ENCODE measurements around the gene EIF3C.
"Not testable (repeated sequence)": the region's sequence is repeated elsewhere in the genome, so short reads cannot be mapped to it uniquely, and the experiment has no call there.

Gene EIF3C

DNA sequence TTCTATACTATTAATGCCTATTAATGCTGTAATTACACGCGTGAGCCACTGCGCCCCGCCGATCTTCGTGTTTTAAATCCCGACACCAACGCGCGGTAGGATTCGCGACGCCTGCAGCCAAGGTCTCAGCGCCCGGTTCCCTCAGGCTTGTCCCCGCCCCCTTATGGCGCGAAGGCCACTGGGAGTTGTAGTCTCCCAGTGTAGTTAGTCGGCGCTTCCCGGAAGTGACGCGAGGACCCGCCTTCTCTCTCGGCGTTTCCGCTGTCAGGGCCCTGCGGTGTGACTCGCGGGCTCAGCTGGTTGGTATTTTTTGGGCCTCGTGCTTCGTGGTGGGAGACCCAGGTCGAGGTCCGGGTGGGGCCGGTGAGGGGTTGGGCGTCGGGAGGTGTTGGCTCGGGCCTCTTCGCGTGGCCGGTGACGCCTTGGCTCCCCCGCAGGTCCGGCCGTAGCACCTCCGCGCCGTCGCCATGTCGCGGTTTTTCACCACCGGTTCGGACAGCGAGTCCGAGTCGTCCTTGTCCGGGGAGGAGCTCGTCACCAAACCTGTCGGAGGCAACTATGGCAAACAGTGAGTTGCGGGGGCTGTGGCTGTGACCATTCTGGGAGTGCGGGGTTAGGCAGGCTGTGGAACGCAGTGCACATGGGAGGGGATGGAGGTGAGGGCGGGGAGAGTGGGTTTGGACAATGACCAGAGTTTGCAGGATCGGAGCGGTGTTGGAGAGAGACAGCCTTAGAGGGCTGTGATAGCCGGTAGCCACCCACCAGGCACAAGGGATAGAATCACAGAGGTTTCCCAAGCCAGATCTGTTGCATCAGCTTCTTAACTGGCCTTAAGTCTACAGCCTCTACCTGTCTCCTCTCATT, at the start of gene EIF3C:
EIF3C (plus strand) TSS at position 245 of the 864 bp plus-strand sequence; CDS start at position 468, 223 bp downstream.
- DNase-seq (ENCODE audit: low read depth), result not testable (repeated sequence)

GRCh38 chr16:28666264-28666663, 45.0 kb upstream of the EIF3C start:
- DNase-seq (ENCODE audit: low read depth), result not testable (repeated sequence)

- not testable (repeated sequence) for DNase-seq (ENCODE audit: low read depth)
Observed at GRCh38 chr16:28667480-28667879, 43.8 kb upstream of the EIF3C start.

DNA sequence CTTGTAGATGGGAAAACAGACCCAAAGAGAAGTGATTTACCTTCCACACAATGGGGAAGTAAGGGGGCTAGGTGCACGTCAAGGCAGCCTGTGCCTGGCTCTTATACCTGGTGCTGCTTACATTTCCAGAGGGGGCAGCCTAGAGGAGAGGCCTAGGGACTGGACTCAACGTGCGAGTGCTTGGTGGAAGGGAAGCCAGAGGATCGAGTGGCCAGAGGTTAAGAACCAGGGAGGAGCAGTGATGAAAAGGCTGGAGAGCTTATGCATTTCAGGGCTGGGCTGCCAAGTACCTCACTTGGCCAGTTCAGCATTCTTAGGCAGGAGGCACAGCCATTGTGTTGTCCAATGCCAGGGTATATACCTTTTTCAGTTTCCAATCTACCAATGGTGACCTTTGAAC, 43.1 kb upstream of the EIF3C start:
- not testable (repeated sequence) for DNase-seq (ENCODE audit: low read depth)

- DNase-seq (ENCODE audit: low read depth), result not testable (repeated sequence)
Observed at GRCh38 chr16:28688327-28688952, 22.8 kb upstream of the EIF3C start.

- DNase-seq (ENCODE audit: low read depth), result not testable (repeated sequence)
Observed at GRCh38 chr16:28689425-28689824, 21.8 kb upstream of the EIF3C start.

GRCh38 chr16:28691722-28692121, 19.5 kb upstream of the EIF3C start:
- not testable (repeated sequence) for DNase-seq (ENCODE audit: low read depth)

GRCh38 chr16:28693257-28693950, 17.9 kb upstream of the EIF3C start:
- DNase-seq (ENCODE audit: low read depth), result not testable (repeated sequence)

DNA sequence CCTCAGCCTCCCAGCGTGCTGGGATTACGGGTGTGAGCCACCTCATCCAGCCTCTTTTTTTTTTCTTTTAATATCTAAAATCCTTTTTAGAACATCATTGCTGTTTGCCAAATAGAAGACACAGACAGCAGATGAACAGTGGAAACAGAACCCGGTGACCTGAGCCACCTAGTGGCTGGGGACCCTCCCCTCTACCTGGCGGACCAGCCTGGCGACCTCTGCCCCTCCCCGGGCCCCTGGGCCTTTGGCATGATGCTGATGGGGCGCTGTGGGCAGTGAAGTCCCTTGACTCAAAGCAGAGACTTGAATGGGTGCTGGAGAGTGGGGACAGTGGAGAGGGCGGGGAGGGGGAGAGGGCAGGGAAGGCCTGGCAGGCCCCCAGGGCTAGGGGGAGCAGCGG, 11.5 kb upstream of the EIF3C start:
- not testable (repeated sequence) for DNase-seq (ENCODE audit: low read depth)

- DNase-seq (ENCODE audit: low read depth), result not testable (repeated sequence)
Observed at GRCh38 chr16:28700349-28700748, 10.9 kb upstream of the EIF3C start.

DNA sequence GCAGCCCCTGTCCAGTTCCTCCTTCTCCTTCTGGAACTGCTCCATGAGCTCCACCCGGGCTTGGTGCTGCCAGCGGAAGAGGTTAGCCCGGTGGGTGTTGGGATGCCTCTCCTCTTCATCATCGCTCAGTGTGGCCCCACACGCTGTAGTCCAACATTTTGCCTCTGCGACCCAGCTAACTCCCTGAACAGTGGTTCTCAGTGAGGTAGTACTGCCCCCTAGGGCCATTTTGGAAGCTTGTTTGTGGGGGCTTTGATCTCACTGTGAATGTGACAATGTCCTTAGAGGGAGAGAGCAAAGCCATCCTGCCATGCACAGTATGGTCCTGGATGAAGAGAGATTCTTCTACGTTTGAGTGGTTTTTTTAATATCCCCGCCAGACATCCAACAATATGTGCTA, 9.9 kb upstream of the EIF3C start:
- DNase-seq (ENCODE audit: low read depth), result not testable (repeated sequence)

GRCh38 chr16:28704246-28704645, 7.0 kb upstream of the EIF3C start:
- DNase-seq (ENCODE audit: low read depth), result not testable (repeated sequence)

DNA sequence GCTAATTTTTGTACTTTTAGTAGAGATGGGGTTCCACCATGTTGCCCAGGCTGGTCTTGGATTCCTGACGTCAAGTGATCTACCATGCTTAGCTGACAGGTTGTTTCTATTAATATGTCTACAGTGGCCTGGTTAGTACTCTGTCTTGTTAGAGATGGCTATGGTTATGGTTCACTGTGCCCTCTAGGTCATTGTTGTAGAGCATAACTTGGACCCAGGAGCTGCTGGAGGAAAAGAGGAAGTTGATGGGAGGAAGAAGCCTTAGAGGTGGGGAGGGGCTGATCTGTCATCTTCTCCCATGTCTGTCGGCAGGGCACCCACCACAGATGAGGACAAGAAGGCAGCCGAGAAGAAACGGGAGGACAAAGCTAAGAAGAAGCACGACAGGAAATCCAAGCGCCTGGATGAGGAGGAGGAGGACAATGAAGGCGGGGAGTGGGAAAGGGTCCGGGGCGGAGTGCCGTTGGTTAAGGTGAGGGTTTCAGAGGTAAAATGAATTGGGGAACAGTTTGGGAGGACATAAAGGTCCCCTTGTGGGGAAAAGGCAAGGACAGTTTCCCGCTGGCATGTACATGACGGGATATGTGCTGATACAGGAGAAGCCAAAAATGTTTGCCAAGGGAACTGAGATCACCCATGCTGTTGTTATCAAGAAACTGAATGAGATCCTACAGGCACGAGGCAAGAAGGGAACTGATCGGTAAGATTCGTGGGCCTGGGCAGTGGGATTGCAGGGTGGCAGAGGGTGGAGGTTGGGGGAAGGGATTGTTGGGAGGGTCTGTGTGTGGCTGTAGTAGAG, 11.8 kb downstream of the EIF3C start:
- DNase-seq (ENCODE audit: low read depth), result not testable (repeated sequence)

- DNase-seq (ENCODE audit: low read depth), result not testable (repeated sequence)
Observed at GRCh38 chr16:28731253-28731652, 20.0 kb downstream of the EIF3C start.

- DNase-seq (ENCODE audit: low read depth), result not testable (repeated sequence)
Observed at GRCh38 chr16:28732455-28733124, 21.3 kb downstream of the EIF3C start.

DNA sequence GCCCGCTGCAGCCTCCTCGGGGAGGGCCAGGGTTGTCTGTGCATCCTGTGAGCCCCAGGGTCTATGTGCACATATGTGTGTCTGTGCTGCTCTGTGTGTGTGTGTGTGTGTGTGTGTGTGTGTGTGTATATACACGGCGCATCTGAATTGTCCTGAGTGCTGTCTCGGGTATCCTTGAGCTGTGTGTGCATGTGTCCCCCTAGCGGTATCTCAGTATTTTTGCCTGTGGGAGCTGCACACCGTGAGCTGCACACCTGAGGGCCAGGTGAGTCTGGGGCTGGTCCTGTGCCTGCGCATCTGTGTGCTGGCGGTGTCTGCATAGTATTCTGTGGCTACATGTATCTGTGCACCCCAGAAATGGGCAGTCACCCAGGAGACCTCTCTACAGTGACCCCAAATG, 28.5 kb downstream of the EIF3C start:
- not testable (repeated sequence) for DNase-seq (ENCODE audit: low read depth)

DNA sequence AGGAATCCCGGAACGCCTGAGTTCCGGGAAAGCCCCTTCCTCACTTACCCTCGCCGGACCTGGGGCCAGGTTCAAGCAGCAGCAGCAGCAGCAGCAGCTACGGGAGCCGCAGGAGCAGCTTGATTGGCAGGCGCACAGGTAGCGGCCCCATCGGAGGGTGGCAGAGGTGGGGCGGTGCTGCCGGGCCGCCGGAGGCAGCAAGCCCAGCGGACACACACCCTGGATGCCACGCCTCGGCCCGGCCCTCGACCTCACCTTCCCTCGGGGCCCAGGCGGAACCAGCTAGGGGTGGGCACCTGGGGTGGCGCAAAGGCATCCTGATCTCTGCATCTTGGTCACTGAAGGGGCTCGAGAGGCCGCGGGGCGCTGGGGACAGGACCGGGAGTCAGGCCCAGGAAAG, 29.4 kb downstream of the EIF3C start:
- not testable (repeated sequence) for DNase-seq (ENCODE audit: low read depth)

DNA sequence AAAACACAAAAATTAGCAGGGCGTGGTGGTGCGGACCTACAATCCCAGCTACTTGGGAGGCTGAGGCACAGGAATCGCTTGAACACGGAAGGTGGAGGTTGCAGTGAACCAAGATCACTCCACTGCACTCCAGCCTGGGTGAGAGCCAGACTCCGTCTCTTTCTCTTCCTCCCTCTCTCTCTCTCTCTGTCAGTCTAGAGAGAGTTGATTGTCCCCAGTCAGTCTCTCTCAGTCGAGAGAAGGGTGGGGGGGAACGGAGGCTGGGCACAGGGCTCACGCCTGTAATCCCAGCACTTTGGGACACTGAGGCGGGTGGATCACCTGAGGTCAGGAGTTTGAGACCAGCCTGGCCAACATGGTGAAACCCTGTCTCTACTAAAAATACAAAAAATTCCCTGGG, 30.0 kb downstream of the EIF3C start:
- DNase-seq (ENCODE audit: low read depth), result not testable (repeated sequence)

DNA sequence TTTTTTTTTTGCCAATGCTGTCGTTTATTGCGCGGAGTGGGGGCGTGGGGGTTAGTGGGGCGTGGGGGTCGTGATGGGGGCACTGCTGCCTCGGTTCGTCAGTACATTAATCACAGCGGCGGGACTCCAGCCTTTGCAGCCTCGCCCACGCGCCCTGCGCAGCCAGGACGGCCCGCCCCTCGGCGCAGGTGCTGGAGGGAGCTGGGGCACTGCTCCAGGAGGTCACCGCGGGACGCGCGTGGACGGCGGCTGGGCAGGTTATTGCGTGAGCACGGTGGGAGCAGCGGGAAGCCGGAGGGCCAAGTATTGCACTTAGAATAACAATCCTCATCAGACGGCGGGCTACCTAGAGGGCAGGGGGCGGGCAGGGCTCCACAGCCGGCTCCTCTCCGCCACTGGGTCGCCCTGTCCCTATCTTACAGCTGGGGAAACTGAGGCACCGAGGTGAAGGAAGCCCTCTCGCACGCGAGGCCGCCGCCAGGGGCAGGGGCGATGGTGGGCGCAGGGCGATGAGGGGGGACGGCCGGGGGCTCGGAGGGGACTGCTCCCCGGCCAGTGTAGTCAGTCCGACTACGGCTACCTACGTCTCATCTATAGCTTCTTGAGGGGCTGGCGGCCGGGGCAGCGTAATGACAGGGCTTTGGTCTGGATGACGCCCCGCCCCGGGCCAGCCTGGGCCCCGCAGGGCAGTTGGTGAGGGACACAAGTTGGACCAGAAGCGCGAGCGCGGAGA, 35.5 kb downstream of the EIF3C start:
- DNase-seq (ENCODE audit: low read depth), result not testable (repeated sequence)

GRCh38 chr16:28749997-28750465, 38.8 kb downstream of the EIF3C start:
- peak; percentile 24 for DNase-seq (ENCODE audit: low read depth)

All from activated T-cell treated with anti-CD3 and anti-CD28 coated beads for 24 hours (primary cell).